Upper lobe of left lung (tissue), 4 donors: ENCODE data around the gene PSTK.

Experiments
- CTCF ChIP-seq, 6 experiments: fragments of 450-650 bp in 4 of 6; fragments of 200-600 bp in 2 of 6; sonication (generic) in 2 of 6; IDR thresholded peaks; one replicate each; pipeline ENCODE4 v1.5.1; 2016 to 2019; ENCODE audit warnings: antibody characterized with exemption in 6 of 6
- EP300 ChIP-seq, 4 donors: sonication (generic); formaldehyde crosslinking; IDR thresholded peaks; one replicate each; pipeline ENCODE4 v1.5.1; 2017; ENCODE audit warnings: antibody characterized with exemption in 4 of 4, control low read depth in 2 of 4
- POLR2A ChIP-seq, 4 donors: fragments of 450-650 bp; IDR thresholded peaks; one replicate each; pipeline ENCODE4 v1.5.1; 2016 to 2017; ENCODE audit warnings: antibody characterized with exemption in 4 of 4, mild to moderate bottlenecking in 2 of 4
- POLR2AphosphoS5 ChIP-seq, 2 donors: sonication (generic); formaldehyde crosslinking; IDR thresholded peaks; one replicate each; pipeline ENCODE4 v1.5.1; 2017; ENCODE audit warnings: antibody characterized with exemption in 2 of 2

- TF ChIP-seq CTCF (IDR thresholded peaks at IDR 0.05) (no peak), POLR2AphosphoS5 (IDR thresholded peaks at IDR 0.05) (no peak), POLR2A (IDR thresholded peaks at IDR 0.05) (no peak), EP300 (IDR thresholded peaks at IDR 0.05) (no peak)
Observed at GRCh38 chr10:122999347-122999746, 19.1 kb downstream of the PSTK start.
